HG02678 (cell line): ENCODE measurements around the gene CRAT.

Experiments used
- ATAC-seq: cut with Tn5 transposase; IDR thresholded peaks from one replicate; pipeline ENCODE4 v1.9.1; 2021; ENCODE audit warnings: mild to moderate bottlenecking, moderate library complexity; ENCODE audit not compliant: unreplicated experiment

CRAT gene

DNA sequence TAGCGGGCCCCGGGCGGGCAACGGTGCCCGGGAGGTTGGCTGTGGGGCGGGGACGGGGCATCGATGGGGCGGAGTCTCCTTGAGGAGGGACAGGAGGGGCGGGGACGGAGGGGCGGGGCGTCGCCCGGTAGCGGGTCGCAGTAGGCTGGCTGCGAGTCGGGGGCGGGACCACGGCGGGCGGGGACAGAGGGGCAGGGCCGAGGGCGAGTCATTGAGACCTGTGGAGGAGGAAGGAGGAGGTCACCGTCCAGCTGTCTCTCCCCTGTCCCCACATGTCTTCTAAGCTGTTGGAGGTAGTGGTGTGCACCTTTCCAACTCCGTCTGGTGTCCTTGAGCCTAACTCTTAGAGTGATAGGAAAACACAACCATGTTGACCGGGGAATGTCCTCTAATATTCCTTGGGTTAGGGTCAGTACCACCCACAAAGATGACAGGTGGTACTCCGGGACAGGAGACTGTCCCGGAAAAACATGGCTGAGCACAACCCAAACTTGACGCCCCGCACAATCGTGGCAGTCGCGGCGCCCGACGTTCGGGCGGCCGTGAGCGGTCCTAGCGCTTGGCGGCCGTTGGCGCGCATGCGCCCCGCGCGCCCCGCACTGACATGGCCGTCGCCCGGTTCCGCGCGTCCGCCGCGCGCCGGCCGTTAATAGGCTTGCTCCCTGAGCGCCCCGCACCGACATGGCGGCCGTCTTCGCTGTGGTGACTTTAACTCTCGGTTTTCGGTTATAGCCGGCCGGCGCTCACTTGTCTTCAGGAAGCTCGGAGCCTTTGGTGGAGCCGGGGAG is at the start of gene CRAT, which contains the start of gene PTPA:
TSS of gene CRAT (minus strand) at position 54 of the 788 bp plus-strand sequence. CDS start 284 bp downstream, outside the sequence.
TSS of gene PTPA (plus strand) at position 676 of the 788 bp plus-strand sequence. CDS start 186 bp downstream, outside the sequence.
- peak; percentile 80 for ATAC-seq

DNA sequence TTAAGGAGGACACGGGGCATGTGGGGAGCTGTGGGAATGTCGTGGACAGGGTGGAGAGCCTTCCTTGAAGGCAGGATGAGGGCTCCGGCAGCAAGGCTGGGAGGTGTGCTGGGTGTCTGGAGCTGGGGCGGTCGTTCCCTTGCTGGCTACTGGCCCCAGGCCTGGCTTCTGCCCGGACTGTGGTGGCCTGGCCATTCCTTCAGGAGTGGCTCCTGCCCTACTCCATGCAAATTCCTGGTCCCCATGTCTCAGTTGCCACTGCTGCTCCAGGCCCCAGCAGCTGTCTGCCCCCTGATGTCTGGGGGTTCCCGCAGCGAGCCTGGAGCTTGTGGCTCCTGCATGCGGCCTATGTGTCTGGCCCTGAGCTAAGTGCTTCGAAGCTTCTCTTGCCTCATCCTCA is 45.6 kb upstream of the CRAT start:
- ATAC-seq: no peak

DNA sequence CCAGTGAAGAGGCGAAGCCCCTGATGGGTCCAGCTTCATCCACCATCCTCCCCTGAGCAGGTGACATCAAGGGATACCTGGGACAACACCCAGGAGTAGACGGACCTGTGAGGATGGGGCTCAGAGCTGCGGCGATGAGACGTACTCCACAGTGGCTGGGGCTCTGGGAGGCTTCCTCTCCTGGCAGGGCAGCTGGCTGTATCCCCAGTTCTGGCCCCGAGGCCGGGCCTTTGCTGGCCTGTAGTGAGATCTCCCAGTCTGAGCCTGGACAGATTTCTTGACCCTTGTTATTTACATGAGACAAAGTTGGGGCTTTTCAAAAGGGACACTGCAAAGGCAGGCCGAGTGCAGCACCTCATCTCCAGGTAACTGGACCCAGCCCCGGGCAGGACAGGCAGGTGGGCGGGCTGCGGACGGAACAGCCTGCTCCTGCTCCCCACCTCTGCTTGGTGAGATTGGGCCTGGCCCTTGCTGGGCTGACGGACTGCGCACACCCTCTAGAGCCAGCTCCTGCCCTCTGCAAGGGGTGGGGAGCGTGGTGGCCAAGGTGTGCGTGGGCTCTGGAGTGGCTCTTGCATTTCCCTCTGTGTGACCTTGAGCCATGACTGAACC is 44.4 kb upstream of the CRAT start:
- no peak for ATAC-seq

DNA sequence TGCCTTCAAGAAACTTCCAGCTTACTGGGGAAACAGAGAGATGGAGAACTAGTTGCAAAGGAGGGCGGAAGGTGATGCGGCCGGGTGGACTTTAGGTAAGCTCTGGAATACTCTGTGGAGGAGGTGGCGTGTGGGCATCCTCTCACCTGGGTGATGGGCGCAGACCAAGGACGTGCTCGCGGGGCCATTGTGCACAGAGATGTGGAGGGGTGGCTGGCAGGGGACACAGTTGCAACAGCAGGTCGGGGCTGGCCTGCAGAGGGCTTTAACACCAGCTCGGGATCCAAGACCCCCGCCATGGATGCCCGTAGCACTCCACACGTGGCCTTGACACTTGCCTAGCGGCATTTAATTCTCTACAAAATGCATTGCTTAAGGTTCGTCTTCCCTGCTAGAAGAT is 40.9 kb upstream of the CRAT start:
- ATAC-seq: no peak

DNA sequence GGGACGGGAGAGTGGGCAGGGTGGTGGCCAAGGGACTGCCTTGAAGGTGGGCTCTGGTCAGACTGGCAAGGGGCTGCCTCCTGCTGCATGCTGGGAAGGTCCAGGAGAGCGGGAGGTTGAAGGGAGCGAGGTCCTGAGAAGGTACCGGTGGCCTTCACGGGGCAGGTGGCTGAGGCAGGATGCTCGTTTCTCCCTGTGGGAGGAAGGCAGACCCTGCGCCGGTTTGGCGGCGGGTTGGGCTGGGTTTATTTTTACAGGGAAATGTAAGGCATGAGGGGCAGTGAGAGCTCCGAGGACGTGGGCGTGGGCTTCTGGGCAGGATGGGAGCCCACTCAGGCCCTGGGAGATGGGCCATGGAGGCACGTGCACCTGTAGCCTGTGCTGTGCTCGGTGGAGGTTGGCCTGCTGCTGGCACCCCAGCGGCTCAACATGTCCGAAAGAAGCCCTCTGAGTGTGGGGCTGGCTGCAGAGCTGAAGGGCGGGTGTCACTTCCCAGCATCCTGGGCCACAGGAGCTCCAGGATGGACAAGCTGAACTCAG is 40.1 kb upstream of the CRAT start:
- ATAC-seq: no peak

DNA sequence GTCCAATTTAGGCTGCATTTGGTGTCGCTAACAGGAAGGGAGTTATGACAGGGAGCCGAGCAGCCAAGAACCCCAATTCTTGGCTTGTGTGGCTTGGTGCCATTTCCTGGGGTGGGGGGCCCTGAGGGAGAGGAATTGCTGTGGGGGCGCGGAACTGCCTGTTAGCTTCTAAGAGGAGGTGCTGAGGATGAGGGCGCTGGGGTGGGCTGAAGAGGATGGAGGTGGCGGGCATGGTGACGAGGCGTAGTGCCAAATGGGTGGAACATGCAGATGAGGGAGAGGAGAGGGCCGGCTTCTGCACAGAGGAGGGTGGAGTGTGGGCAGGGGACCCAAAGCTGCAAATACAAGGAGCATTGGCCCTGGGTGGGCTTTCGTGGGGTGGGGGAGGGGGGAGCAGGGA is 39.5 kb upstream of the CRAT start:
- ATAC-seq: no peak

DNA sequence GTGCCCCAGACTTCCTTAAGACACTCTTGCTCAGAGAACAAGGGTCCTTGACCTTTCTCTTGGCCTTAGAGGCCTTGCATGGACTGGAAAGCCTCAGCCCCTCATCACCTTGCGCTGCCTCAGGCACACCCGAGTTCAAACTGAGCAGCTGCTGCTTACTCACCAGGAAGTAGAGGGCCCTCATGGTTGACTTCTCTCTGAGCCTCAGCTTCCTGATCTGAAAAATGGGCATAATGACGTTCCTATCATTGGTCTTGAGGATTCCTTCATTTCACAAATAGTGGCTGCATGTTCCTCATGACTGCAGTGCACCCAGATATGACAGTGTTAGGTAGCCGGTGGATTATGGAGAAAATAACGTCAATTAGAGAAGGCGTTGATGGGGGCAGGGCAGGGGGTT is 38.8 kb upstream of the CRAT start:
- ATAC-seq: no peak

DNA sequence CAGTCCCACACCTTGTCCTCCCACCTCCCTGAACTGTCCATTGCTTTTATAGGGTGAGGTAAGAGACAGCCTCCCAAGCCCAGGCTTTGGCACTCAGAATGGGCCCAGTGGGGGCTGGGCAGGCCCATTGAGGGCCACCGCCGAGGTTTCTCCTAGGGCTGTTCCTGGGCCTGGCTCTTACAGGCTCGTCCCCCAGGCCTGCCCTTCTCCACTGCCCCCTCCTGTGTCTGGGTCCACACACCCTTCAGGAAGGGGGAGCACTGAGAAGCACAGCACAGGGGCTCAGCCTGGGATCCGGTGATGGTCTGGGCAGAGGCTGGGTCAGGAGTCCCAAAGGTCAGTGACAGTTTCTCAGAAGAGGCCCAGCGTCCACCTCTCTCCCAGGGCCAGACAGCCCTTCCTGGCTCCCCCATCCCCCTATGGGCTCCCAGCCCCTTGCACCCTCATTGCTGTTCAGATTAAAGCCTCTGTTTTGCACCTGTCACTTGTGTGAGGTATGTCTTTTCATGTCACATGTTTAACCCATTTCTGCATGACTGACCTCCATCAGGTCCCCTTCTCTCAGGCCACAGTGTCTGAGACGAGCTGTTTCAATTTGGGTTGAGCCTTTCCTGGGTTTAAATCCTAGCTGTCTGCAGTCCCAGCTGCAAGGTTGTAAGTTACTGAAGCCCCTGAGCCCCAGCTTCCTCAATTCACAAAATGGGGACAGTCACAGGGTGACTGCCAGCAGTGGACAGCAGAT is 38.0 kb upstream of the CRAT start:
- no peak for ATAC-seq

DNA sequence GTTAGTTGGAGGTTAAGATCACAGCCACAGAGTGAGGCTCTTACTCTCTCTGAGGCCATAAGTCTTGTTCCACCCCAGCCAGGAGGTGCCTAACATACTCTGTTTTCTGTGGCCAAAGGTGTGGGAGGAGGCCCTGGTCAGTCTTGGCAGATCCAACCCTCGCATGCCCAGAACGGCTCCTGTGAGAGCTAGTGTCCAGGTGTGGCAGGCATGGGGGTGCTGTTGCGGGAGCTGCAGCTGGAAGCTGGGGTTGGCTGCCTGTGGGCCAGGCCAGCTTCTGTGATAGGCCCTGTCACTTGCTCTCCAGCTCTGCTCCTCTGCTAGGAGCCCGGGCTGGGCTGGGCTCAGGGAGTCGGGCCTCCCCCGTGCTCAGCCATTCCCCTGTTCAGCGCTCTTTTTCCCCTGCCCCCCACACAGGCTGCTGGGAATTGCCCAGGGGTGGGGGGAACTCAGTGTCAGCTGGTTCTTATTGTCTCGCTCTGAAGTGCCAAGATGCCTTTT is 35.9 kb upstream of the CRAT start:
- ATAC-seq: no peak

DNA sequence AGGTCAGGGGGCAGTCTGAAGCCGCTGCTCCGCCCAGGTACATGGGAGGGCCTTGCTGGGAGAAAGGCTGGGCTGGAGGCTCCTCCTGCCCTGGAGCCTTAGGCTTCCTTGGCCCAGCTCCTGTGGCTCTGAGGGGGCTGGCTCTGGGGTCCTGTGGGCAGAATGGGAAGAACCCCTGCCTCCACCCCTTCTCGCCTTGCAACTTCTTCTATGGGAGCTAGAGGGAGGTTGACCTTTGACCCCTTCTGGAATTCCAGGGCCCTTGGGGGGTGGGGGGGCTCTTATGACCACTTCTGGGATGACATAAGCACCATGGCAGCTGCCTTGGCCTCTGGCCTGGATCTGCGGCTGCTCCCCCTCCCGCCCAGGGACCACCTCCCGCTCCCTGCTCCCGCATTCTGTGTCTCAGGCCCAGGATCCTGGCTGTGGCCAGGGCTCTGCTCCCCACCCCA is 35.3 kb upstream of the CRAT start:
- no peak for ATAC-seq

DNA sequence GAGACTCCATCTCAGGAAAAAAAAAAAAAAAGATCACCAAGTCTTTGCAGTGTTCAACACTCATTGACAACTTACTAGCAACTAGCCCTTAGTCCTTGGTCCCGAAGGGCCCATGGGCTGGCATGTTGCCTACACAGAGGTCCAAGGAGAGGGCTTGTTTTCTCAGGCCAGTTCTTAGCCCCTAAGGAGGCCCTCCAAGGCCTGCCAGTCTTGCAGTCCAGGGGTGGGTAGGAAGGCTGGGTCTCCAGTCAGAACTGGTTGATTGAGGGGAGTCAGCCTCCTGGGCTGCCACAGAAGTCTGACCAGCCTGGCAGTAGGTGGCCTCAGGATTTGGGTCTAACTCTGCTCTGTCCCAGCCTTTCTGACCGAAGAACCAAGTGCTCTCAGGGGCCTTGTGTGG is 34.7 kb upstream of the CRAT start:
- ATAC-seq: no peak

DNA sequence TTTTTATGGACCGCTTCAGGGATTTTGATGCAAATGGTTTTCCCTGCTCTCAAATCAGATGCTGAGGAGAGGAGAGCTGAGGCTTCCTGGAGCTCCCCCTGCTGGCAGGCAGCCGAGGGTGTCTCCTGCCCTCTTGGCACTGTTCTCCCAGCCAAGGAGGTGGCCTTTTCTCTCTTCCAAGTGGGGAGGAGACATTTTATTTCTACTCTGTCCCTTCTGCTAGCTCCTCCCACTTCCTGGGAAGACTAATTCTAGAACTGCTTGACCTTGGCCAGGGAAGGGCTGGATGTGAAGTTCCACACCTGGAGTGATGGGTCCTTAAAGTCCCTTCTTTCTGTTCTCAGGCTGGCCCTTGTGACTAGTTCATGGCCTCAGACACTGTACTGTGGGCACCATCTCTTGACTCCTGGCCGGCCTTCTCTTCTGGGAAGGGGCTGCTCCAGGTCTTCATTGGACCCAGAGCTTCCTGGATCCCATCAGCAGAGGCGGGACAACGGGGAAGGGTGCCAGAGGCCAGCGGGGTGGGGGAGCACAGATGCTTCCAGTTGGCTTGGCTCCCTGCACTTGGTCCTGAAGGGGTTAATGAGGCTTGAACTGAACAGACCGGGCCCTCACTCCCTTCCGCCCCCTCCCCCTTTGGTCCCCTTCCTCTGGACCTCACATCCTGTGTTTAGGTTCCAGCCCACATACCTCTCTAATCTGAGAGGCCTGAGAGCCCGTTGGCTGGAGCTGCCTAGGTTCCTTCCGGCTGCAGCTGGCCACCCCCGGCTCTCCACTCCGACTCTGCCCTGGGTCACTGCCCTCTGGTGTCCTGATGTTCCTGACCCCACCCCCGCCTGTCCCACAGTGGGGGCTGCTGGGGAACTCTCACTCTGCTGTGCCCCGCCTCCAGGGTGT is 32.7 kb upstream of the CRAT start:
- ATAC-seq: no peak

DNA sequence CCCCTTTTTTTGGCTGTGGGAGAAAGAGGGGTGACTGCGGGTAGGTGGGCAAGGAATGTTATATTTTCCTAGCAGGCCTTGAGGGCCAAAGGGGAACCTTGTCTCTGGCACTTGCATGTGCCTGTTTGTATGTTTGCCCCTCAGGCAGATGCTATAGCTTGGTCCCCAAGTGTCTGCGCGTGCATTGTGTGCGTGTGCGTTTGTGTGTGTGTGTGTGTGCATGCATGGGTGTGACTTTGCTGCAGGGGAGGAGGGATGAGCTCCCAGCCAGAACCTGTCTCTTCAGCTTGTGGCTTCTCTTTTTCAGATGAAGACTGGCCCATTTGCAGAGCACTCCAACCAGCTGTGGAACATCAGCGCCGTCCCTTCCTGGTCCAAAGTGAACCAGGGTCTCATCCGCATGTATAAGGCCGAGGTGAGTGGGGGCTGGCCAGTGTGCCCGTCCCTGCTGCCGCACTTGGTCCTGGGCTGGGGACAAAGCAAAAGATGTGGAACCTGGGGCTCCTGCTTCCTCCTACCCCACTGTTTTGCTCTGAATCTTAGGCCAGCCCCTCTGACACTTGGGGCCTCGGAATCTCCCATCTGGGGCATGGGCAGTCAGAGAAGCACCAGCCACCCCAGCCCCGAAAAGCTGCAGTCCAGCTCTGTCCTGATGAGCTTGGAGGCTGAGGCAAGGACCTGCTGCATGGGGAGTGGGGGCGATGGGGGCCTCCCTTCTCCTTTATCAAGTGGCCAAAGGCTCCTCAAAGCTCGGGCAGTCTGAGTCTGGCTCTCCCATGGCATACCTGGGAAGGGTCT is 31.7 kb upstream of the CRAT start:
- ATAC-seq: no peak

DNA sequence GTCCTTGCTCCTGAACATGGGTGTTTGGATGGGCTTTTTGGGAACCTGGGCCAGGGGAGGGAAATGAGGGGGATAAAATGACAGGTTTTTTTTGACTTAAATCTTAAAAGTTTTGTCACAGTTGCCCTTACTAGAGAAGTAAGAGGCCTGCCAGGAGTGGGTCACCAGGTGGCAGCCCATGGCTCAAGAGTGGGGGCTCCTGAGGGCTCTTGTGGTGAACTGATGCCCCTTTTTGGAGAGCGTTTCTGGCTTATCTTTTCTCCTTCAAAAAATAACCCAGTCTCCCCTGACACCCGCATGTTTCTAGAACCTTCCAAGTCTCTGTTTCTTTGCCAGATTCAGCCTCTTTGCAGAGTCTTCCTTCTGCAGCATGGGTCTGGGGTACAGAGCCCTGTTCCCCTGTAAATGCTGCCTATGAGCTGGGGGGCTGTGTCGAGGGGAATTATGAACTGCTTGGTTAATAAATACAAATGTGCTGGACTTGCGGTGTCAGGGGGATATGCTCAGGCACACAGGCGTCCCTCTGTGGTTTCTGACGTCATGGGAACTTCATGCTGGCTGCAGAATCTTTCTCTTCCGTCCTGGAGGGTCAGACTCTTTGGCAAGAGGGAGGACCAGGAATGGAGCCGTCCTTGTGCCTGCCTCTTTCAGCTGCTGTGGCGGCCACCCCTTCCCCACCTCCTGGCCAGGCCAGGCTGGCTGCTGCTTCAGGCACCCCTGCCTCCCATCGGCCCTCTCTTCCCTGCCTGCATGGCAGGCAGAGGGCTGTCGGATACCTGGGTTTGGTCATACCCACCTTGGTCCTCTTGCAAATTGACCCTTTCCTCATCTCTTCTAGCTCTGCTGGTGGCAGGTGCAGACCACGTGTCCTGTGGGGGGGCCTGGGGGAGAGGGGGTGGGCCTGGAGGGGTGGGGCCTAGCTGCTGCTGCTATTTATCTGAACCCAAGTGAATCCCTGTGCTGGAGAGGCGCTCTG is 30.8 kb upstream of the CRAT start:
- peak; percentile 43 for ATAC-seq

DNA sequence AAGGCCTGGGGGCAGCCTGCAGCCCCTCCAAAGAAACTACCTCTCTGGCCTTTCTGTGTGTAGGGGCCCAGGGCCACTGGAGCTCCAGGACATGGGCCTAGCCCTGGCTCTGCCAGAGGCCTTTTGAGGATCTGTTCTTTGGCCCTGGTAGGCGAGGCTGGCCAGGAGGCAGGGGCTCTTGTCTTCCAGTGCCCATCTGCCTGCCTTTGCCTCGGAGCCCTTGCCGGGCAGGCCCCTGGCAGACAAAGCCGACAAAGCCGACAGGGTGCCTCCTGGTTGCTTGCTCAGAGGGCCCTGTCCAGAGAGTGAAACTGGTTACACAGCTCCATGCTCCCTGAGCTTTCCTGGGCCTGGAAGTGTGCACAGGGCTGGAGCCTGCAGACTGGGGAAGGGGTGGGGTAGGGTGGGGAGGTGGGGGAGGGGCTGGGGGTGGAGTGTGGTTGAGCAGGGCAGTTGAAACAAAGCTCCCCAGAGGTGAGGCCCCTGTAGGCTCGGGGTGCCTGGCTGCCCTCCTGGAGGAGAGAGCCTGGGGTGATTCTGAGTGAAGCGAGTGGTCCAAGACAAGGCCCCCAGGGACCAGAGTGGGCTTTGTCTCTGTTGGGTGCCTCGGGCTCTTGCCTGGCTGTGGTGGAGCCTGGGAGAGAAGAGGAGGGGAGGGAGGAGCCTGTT is 29.9 kb upstream of the CRAT start:
- ATAC-seq: peak; percentile 17

DNA sequence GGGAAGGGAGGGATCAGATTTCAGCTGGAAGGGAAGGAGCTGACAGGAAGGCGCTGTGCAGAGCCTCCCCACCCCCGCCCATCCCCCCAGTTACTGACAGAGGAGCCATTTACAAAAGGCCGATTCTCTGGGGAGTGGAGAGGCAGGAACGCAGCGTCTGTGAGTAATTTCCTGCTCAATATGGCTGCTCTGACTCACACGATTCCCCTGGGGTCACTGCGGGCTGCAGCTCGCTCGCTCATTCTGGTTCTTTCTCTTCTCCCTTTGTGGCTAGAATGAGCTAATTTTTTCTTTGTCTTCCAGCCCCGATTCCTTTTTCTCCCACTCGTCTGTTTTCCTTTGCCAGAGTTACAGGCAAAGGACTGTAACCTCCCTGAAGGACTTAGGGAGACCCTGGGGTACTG is 29.4 kb upstream of the CRAT start:
- peak; percentile 63 for ATAC-seq

DNA sequence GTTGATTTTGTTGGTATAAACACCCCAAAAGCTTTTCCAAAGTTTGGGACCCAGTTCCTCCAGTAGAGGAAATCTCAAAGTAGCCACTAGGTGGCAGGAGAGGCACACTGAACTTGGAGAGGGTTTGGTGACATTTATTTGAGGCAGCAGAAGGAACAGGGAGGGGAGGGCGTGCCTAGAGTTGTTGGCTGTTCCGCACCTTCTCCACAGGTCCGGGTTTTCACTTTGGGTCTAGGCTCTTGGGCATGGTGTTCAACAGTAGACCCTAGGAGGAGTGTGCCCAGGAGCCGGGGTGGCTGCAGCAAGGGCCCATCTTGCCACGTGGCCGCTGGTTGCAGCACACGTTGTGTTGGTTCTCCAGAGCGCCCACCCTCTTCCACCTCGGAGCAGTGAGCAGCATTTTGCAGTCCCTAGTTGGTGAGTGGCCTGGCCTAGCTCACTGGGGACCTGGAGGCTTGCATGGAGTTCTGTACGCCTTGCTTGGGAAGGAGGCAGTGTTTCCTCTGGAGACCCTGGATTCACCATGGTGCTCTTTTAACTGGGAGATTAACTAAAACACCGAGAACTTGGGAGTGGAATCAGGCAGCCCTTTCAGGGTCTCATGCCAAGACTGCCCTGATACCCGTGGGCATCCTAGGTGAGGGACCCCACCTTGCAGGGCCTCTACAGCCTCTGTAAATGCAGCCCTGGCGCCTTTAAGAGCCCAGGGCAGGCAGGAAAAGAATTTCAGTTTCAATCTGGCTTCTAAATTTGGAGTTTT is 28.8 kb upstream of the CRAT start:
- peak; percentile 32 for ATAC-seq
